GM19468 (cell line): Measurements from ENCODE around the gene DALRD3.

Experiments used
- ATAC-seq: cut with Tn5 transposase; IDR thresholded peaks from one replicate; pipeline ENCODE4 v1.9.1; 2021; ENCODE audit warnings: mild to moderate bottlenecking, moderate library complexity, moderate number of reproducible peaks; ENCODE audit not compliant: unreplicated experiment; ENCODE audit errors: extremely low read depth

The DALRD3 gene

DNA sequence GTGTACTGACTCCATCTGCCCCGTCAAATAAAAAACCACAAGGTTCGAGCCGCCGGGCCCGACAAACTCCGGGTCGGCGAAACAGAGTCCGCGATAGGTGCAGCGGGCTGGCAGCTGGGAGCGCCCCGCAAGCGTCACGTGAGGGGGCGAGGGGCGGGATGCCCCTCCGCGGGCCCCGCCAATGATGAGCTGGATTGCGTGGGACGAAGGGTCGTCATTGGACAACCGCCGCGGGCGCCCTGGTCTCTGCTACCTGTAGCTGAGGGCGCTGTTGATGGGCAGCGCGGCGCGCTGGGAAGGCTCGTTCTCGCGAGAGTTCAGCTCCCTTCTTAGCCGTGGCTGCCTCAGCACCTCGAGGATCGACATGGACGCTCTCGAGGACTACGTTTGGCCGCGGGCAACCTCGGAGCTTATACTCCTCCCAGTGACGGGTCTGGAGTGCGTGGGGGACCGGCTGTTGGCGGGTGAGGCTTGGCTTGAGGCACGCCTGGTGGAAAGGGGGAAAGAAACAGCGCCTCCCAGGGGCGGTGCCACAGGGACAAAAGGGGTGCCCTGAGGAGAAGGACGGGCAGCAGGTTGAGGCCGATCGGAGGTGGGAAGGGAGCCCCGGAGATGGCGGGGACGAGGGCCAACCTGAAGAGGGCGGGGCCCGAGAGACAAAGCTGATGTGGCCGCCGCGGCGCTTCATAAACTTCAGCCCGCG lies 11.2 kb downstream of the DALRD3 start, which contains the start of gene WDR6:
Gene WDR6 (plus strand): TSS at position 324 of the 703 bp plus-strand sequence. CDS start 41 bp downstream, at position 365.
- ATAC-seq, result peak; percentile 64

DNA sequence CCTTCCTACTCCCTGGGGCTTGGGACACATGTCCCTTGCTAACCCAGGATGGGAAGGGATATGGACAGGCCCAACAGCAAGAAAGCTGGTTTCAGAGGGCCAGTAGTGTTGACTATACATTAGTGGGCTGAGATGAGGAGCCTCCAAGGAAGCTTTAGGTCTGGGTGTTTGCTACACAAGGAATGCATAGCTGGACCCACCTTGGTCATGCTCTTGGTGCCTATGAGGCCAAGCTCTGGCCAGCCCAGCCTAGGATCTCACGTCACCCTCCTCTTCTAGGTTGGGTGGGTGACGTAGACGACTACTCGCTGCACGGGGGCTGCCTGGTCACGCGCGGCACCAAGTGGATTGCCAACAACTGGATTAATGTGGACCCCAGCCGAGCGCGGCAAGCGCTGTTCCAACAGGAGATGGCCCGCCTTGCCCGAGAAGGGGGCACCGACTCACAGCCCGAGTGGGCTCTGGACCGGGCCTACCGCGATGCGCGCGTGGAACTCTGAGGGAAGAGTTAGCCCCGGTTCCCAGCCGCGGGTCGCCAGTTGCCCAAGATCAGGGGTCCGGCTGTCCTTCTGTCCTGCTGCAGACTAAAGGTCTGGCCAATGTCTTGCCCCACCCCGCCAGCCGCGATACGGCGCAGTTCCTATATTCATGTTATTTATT lies 11.8 kb downstream of the DALRD3 start:
- no peak for ATAC-seq

DNA sequence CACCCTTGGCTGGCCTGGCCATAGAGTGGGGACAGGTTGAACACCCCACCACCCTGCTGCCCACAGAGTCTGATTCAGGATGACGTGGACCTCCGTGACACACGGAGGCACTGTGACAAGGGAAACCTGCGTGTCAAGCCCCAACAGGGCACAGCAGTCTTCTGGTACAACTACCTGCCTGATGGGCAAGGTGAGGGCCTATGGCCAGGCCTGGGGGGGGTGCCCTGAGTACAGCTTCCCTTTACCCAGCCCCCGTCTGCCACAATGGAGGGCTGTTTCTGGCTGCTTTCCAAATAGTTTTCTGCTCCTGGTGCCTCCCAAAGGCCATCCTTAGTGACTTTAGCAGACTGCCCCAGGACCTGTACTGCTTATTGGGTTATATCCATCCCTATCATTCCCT lies 12.4 kb downstream of the DALRD3 start:
- ATAC-seq, result no peak

DNA sequence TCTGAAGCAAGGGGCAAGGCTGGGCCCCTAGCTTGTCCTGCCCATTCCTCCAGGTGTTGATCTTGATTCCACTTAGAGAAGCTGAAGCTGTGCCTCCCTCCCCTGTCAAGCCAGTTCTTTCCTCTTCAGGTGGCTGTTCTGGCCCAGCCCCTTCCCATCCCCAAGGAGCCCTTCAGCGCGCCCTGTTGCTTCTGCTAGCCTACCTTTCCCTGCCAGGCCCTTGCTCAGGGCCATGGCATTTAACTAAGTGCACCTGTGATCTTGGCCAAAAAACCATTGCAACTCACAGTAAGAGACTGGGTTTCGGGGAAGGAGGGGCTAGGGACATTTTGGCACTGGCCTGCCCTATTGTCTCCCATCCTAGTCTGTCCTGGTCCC lies 13.1 kb downstream of the DALRD3 start:
- no peak for ATAC-seq

DNA sequence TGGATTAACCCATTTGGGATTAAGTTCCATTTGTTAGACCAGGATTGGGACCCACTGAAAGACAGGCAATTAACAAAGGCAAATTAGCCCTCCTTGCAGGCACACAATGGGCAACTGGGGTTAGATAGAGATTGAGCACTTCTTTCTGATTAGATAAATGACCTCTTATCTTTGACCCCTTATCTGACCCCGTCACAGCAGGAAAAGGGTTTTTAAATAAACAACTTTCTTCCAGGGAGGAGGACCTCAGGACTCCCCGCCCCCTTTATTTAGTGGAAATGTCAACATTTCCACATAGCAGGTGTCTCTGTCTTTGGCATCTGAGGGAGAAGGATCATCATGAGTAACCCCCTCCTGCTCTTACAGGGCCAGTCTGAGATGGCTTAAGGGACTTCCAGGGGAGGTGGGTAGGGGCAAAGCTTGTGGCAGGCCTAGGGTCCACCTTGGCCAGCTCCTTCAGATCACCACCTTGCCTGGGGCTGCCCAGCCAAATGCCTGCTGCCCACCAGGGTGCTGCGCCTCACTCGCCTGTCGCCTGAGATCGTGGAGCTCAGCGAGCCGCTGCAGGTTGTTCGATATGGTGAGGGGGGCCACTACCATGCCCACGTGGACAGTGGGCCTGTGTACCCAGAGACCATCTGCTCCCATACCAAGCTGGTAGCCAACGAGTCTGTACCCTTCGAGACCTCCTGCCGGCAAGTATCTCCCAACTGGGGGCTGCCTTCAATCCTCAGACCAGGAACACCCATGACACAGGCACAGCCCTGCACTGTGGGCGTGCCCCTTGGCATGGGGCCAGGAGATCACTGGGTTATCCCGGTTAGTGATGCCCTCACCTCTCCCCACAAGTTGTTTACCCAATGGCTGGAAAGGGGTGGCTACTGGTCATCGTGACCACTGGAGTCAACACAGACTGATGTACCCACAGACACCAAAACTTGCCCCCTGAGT lies 13.8 kb downstream of the DALRD3 start:
- no peak for ATAC-seq

DNA sequence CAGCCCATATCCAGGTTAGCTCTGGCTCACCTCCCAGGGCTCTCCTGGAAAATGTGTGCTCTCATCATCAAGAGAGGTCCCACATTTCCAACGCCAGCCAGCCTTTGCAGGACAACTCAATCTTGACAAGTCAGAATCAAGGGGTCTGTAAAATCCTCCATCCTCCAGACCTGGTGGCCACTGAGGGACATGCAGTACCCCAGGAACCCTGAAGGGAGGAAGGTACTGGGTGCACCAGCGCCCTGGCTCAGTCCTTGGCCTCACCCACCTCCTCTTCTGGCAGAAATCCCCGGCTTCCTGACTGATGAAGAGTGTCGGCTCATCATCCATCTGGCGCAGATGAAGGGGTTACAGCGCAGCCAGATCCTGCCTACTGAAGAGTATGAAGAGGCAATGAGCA lies 17.2 kb downstream of the DALRD3 start:
- ATAC-seq, result no peak

DNA sequence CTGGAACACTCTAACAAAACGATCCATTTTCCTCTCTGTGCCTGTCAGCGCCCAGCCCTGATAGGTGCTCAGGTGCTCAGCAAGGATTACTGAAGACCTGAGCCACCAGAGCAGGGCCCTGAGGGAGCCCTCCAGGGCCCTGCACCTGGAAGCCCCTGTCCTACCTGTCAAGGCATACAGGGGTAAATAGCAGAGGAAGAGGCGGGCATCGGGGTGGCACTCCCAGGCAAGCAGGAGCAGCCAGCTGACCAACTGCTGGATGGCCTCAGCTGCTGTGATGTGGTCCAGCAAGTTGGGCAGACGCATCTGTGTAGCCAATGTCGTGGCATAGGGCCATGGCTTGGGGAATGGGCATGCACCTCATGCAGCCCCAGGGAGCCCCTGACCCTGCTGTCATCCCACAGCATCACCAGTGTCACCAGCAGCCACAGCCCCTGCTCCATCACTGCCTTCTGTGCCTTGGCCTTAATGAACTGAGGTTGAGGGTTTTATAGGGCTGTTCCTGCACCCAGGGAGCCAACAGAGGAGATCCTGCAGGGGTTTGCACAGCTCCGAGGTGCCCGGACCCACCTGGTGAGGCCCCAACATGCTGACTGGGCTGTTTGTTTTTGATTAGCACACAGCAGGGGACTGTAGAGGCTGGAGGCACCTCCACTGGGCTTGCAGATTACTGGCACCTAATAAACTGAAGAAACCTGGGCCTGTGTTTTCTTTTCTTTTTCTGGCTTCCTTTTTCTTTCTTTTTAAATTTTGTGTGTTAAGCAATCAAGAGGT lies 19.1 kb downstream of the DALRD3 start:
- ATAC-seq, result no peak

DNA sequence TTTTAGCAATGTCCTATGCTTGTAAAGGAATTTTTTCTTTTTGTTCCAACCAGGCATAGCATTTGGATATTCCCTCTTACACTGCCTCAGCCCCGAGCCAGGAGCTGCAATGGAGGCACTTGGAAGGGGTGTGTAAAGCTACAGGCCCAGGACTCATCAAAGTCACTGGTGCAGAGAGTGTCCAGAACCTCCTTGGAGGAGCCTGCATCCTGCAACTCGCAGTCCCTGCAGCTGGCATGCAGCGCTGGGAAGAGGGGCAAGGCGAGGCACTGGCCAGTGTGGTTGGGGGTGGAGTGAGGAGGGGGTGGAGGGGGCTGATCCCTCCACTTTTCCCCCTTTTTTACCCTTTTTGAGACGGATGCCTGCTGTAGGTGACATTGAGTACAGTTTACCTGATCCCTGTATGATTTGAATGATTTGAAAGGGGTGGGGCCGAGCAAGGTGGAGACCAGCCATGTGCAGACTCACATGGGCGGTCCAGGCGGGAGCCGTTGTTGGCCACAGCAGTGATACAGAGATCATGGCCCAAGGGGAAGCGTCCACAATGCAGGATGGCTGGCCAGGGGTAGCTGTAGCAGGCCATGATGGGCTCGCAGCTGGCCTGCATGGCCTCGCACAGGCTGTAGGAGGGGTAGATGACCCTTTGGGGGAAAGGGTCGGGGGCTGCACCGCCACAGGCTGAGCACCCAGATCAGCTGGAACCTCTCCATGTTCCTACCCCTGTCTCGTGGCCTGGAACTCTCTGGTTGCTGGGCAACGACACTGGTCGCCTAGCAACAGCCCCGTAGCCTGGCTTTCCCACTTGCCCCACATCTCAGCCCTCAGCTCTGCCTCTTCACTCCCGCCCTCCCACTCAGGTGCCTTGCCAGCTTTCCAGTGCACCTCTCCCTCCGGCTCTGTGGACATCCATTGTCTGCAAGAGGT lies 20.4 kb downstream of the DALRD3 start:
- ATAC-seq, result no peak

DNA sequence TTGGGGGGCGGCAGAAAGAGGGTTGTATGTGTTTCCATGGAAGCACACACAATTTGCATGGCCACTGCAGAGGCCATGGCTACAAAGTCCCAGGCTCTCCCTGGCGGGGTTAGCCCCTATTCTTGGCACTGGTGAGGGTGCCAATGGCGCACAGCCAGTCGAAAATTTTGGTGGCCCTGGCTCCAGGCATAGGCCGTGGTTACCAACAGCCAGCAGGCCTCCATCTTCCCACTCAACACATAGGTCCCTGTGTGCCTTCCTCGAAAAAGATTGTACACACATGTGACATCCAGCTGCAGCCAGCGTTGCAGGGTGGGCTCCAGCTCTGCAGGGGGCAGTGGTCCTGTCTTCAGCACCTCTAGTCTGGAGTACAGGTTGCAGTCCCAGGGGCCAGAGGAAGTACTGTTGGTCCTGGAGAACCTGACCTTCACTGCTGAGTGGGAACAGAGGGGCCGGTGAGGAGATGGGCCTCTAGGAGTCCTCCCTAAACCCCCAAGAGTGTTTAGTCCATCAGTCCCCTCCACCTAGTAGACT lies 21.2 kb downstream of the DALRD3 start:
- ATAC-seq, result no peak

DNA sequence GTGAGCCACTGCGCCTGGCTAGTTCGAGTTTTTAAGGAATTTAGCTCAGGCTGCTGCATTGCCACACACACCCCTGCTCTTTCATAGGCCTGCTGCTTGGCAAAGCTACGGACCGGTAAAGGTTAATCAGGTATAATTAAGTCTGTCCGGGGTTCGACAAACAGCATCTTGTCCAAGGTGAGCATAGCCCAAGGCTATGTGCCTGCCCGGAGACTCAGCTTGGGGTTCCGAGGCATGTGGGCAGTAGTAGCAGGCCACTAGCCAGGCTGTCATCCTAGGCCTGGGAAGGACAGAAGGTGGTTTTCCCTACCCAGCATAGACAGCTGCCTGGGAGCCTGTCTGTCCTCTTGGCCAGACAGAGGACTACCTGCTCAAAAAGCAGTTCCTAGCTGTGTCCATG lies 21.7 kb downstream of the DALRD3 start:
- ATAC-seq, result no peak

DNA sequence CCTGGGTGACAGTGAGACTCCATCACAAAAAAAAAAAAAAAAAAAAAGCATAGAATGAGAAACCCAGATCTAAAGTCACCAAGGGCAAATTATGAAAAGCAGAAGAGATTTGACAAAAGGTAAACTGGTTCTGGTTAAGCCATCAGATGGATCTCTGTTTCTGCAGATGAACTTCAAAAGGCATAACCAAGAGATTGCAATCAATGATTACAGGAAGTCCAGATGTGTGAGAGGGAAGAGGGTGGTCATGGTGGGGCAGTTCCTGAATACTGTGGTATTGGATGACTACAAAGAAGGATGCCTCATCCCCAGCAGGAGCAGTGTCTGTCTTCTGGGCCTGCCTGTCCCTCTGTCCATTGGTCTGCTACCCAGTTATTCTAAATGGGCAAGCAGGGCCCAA lies 24.5 kb downstream of the DALRD3 start:
- ATAC-seq, result no peak

DNA sequence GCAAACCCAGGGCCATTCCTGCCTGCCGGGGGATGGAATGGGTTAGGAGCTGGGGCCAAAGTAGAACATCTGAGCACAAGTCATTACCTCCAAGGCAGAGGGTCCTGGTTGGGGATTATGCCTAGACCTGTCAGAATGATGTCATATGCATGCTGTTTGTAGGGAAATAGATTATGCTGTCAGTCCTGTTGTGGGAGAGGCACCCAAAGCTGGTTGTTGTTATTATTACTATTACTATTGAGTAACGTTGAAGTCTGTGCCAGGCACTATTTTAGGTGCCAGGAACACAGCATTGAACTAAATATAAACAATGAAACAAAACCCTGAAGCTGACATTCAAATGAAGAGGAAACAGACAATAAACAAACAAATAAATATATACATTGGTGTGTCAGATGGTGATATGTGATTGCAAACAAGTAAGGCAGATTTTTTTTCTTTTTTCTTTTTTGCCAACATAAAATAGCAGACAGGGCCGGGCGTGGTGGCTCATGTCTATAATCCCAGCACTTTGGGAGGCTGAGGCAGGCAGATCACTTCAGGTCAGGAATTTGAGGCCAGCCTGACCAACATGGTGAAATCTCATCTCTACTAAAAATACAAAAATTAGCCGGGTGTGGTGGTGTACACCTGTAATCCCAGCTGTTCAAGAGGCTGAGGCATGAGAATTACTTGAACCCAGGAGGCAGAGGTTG lies 26.4 kb downstream of the DALRD3 start:
- ATAC-seq, result no peak

DNA sequence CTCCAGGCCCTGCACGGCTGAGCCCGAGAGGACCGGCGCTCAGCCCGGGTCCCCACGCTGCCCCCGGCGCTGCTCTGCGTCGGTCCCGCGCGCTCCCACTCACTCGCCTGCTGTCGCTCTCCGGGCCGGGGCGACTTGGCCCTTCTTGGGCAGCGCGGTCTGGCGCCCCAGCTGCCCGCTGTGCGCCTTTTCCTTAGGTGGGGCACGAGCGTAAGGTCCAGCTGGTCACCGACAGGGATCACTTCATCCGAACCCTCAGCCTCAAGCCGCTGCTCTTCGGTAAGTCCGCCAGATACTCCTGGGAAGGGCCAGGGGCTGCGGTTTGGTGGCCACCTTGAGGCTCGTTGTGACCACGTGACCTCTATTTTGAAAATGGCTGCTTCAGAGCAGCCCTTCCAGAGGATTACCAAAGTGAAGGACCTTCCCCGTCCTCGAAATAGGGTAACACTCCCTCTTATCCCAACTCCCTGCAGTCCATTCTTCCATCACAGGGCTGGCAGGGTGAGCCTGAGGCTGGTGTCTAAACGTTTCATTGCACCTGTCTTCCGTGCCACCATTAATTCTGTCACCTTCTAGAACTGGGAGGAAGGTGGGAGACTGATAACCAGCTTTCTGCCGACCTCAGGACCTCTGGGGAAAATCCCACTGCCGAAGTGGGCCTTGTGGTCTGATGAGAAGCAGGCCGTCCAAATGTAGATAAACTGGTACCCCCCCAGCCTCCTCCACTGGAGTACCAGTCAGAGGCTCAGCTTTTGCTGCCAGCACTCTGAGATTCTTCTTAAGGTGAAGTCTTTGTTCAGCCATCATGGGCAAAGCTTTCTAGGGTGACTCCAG lies 27.5 kb downstream of the DALRD3 start:
- no peak for ATAC-seq

DNA sequence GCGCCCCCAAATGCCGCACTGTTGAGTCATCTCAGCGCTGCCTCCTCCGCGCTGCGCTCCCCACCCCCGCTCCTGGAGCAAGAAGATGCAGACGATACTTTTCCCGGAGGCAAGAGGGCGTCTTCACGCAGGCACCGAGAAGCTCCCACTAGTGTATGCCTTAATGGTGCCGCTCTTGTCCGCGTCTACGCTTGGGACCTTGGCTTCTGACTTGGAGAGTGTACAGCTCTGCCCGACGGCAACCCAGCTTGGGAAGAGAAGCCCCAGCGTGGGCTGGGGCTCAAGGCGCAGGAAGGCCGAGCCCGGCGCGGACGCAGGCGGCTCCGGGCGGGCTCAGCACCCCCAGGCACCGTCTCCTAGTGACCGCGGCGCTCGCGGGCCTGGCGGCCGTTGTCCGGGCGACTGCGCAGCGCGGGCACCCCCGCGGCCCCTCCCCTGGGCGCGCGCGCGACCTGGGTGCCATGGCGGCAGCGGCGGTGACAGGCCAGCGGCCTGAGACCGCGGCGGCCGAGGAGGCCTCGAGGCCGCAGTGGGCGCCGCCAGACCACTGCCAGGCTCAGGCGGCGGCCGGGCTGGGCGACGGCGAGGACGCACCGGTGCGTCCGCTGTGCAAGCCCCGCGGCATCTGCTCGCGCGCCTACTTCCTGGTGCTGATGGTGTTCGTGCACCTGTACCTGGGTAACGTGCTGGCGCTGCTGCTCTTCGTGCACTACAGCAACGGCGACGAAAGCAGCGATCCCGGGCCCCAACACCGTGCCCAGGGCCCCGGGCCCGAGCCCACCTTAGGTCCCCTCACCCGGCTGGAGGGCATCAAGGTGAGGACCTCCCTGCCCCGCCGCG lies 28.4 kb downstream of the DALRD3 start, which contains the start of gene P4HTM:
Gene P4HTM (plus strand): TSS at position 446 of the 840 bp plus-strand sequence. CDS start 16 bp downstream, at position 462.
- ATAC-seq, result peak; percentile 15

DNA sequence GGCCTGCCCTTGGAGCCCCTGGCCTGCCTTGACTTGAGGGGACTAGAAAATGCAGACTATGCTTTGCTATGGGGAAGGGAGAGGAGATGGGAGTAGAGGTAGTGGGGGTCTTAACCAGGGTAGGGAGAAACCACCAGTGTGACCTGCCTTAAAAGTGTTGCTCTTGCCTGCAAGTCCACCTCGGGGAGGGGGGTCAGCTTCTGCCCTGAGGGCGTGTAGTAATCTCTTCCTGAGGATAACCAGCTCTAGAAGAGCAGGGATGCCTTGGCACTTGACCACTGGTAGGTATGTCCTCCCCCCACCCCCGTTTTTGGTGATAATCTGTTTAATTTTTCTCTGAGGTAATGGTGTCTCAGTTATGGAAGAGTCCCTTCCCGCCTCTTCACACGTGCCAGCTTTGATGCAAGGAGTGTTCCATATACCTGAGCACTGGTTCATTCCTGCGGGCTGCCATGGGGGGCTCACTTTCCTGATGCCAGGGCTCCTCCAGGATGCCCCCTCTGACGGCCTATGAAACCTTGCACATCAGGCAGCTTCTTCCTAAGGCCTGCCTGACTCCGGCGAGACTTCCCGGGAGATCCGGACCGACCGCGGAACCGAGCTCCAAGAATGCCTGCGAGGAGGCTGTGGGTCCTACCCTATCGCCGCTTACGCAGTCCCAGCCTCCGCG lies 29.1 kb downstream of the DALRD3 start:
- ATAC-seq, result no peak

DNA sequence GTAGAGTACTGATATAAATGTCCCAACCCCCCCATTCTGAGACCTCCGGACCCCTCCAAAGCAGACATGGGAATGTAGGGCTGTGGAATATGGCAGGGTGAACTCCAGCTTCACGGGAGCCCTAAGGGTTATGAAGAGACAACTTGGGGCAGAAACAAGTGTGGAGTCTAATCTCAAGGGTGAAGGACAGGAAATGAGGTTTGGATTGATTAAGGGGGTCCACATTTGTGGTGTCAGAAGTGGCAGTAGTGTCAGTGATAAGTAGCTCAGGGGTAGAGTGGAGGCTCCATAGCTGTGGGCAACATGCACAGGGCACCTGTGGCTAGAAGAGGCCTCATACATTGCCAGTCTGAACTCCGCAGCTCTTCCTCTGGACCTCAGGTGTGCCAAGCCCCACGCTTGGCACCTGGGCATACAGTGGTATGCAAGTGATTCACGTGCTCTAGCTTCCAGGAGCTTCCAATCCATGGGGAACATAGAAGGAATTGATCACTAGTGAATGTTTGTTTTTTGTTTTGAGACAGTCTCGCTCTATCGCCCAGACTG lies 32.5 kb downstream of the DALRD3 start:
- ATAC-seq, result no peak
